Measurements from ENCODE around the gene IQCK.

The IQCK gene

GRCh38 chr16:19890901-19891300, 172.8 kb downstream of the IQCK start:
- DNase-seq: no peak

DNA sequence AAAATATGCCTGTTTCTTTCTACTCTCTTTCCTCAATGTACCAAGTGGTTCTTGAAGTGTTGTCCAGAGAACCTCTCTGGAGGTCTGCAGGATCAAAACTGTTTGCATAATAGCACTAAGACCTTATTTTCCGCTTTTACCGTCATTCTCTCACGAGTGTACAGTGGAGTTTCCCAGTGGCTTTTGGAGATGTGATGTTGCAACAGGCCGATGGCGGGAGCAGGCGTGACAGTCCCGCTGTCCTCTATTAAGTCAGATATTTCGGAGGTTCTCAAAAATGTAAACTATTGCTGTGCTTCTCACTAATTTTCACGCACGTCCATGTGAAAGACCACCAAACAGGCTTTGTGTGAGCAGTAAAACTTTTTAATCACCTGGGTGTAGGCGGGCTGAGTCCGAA, 174.8 kb downstream of the IQCK start:
- DNase-seq: no peak

DNA sequence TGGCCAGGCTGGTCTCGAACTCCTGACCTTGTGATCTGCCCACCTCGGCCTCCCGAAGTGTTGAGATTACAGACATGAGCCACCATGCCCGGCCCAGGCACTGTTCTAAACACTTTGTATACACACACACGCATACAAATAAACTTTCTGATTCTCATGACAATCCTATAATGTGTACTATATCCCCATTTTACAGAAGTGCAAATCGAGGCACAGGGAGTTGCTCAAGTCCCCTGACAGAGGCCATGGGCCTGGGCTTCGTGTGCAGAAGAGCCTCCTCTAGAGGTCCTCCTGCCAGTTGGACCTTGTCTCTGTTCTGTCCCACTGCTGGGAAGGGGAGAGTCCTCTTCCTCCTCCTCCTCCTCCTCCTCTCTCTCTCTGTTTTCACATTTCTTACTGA, 176.5 kb downstream of the IQCK start:
- DNase-seq: no peak

GRCh38 chr16:19896951-19897350, 178.9 kb downstream of the IQCK start:
- no peak for DNase-seq

- no peak for DNase-seq
Observed at GRCh38 chr16:19898166-19898565, 180.1 kb downstream of the IQCK start.

DNA sequence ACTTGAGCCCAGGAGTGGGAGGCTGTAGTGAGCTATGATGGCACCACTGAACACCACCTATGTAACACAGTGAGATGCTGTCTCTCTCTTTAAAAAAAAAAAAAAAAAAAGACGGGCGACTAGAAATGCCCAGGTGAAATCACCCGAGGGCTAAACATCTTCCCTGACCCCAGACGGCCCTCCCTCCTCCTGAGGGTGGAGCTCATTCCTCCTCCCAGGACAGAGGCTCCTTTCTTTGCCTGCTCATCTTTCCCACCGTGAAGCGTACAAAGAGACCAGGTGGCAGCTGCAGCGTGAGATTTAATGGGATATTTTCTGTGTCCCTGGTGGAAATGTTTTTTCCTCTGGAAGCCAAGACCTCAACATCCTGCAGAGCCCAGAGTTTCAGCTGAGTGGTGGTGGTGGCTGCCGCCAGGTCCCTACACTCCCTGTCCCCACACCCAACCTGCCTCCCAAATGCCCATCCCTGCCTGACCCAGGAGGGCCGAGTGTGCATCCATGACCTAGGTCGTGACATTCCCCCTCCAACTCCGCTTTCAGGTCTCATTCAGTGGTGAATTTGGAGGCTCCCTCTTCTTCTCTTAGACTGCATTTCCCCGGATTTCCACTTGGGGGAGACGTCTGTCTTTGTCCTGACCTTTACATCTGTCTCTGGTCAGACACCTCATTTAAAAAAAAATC, 181.0 kb downstream of the IQCK start:
- DNase-seq: peak; percentile 43 to 53

- DNase-seq: no peak
Observed at GRCh38 chr16:19899605-19899955, 181.5 kb downstream of the IQCK start.

DNA sequence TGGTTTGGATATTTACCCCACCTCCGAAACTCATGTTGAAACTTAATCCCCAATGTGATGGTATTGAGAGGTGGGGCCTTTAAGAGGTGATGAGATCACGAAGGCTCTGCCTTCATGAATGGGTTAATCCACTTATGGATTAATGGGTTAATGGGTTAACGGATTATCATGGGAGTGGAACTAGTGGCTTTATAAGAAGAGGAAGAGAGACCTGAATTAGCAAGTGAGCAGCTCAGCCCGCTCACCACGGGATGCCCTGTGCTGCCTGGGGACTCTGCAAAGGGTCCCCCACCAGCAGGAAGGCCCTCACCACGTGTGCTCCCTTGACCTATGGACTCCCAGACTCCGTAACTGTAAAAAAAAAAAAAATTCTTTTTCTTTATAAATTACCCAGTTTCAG, 183.1 kb downstream of the IQCK start:
- no peak for DNase-seq

DNA sequence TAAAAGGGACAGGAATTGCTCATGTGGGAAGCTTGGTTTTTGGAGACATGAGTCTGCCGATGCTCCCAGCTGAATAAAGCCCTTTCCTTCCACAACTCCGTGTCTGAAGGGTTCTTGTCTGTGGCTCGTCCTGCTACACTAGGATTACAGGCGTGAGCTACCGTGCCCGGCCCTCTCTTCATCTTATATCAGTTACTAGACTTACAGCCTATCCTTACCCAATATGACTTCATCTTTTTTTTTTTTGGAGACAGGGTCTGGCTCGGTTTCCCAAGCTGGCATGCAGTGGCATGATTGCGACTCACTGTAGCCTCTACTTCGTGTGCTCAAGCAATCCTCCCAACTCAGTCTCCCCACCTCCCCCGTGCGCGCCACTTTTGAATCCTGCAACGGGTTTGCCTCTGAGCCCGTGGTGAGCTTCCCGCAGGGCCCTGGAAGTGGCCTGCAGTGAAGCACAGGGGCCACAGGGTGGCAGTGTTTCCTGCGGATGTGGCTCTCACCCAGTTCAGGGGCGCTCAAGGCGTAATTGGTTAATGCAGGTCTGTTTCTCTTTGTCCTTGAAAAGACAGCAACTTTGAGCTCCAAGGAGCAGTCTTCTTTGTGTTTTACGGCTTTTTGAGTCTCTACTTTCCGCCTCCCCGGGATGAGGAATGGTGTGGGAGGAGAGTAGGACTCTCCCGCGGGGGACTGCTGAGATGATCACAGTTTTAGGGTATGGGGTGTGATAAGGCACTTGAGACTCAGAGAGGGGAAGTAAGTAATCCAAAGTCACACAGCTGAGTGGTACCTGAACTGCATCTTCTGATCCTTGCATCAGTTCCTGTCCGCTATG, 189.3 kb downstream of the IQCK start:
- peak; percentile 74 for DNase-seq

Data from NCI-H2081 (cell line).